ENCODE results near the gene KREMEN1.

DNA sequence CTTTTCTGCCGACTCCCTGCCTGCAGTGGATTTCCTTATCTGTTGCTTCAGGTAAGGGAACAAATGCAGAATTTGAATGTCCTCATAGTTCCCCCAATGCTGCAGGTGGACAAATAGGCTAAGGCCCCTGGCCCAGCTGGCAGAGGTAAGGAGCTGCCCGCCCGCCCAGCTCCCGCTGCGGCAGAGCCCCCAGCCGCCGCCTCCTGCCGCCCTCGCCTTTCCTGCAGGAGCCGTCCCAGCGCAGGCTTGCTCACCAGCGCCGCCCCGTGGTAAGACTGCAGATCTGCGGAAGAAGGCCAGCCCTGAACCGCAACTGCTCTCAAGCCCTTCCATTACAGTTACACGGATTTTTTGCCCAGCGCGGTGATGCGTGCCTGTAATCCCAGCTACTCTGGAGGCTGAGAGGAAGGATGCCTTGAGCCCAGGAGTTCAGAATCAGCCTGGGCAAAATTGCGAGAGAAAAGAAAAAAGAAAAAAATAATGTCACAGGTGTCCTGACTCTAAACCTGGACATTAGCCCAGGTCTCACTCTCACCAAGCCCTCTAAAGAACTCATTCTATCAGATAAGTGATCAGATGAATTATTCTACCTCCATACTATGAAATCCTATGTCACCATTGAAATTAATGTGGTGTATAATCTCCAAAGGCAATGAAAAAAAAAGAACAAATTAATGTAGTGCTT is 81.7 kb downstream of the KREMEN1 start:
- TF ChIP-seq, protein P1, sequence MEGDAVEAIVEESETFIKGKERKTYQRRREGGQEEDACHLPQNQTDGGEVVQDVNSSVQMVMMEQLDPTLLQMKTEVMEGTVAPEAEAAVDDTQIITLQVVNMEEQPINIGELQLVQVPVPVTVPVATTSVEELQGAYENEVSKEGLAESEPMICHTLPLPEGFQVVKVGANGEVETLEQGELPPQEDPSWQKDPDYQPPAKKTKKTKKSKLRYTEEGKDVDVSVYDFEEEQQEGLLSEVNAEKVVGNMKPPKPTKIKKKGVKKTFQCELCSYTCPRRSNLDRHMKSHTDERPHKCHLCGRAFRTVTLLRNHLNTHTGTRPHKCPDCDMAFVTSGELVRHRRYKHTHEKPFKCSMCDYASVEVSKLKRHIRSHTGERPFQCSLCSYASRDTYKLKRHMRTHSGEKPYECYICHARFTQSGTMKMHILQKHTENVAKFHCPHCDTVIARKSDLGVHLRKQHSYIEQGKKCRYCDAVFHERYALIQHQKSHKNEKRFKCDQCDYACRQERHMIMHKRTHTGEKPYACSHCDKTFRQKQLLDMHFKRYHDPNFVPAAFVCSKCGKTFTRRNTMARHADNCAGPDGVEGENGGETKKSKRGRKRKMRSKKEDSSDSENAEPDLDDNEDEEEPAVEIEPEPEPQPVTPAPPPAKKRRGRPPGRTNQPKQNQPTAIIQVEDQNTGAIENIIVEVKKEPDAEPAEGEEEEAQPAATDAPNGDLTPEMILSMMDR (IDR thresholded peaks at IDR 0.05) = peak; percentile 94
- TF ChIP-seq EZH2 (IDR thresholded peaks at IDR 0.05) (no peak), EZH2phosphoT487 (IDR thresholded peaks at IDR 0.05) (no peak)

Measured in neural progenitor cell (in vitro differentiated cells).